NOMO-1 treated with DMSO at 0.1 percent for 48 hours (cell line): ENCODE measurements around the gene YDJC.
A peak's percentile ranks its signal among the peaks of the same experiment; 100 is the strongest.
"Not testable (repeated sequence)": the region's sequence is repeated elsewhere in the genome, so short reads cannot be mapped to it uniquely, and the experiment has no call there.

Experiments
- DNase-seq: peaks from one replicate; lab custom pipeline; 2025; ENCODE audit not compliant: unreplicated experiment; lab: John Stamatoyannopoulos, UW

YDJC gene

GRCh38 chr22:21632931-21633330 is 3.1 kb upstream of the YDJC start:
- no peak for DNase-seq

- peak; percentile 91 for DNase-seq
Observed at GRCh38 chr22:21632237-21632895, 2.5 kb upstream of the YDJC start, which contains the start of gene CCDC116. CCDC116 (plus strand) TSS chr22:21632760; CDS start chr22:21633182, 422 bp downstream.

DNA sequence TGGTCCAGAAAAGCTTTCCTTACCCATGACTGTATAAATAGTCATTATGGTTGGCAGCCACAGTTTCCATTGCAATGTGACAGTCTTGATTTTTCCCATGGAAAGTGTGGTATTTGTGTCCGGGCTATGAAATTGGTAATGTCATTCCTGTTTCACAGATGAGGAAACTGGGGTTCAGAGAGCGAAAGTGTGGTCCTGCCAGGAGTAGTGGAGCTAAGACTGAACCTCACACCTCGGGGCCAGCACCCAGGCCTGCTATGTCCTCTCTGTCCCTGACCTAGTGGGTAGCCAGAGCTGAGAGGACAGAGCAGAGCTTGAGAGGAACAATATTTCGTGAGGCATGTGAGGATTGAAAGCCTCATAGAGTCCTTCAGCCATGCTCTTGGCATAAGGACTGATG is 1.2 kb upstream of the YDJC start:
- no peak for DNase-seq

GRCh38 chr22:21628386-21629254 is 1.2 kb downstream of the YDJC start:
- DNase-seq, result no peak

DNA sequence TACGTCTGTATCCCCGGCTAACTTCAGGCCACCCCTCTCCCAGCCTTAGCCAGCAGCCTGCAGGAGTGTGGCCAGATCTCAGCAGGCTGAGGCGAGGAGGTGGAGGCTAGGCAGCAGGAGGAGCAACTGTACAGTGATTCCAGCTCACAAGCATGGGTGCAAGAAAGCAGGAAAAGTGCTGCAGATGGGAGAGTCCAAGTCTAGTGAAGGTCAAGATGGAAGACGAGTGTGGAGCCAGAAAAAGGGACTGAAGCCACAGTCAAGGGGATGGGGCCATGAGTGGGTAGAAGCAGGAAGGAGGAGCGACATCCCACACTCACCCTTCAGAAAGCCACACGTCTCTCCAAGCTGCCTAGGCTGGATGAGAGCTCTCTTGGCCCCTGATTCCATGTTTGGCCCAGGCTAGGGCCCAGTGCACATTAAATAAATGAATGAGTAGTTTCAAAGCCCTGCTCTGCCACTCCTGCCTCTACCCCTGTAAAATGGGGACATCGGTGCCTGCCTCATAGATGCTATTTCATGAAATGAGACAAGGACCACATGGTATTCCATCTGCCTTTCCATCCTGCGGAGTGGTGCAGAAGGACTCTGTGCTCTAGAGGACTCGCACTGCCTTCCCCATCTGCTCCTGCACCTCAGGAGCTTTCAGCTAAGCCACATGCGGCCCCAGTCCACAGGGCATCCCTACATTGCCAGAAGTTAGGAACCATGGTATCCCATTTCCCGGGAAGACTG is 2.9 kb downstream of the YDJC start:
- DNase-seq, result no peak

- DNase-seq, result no peak
Observed at GRCh38 chr22:21626073-21626734, 3.6 kb downstream of the YDJC start.

DNA sequence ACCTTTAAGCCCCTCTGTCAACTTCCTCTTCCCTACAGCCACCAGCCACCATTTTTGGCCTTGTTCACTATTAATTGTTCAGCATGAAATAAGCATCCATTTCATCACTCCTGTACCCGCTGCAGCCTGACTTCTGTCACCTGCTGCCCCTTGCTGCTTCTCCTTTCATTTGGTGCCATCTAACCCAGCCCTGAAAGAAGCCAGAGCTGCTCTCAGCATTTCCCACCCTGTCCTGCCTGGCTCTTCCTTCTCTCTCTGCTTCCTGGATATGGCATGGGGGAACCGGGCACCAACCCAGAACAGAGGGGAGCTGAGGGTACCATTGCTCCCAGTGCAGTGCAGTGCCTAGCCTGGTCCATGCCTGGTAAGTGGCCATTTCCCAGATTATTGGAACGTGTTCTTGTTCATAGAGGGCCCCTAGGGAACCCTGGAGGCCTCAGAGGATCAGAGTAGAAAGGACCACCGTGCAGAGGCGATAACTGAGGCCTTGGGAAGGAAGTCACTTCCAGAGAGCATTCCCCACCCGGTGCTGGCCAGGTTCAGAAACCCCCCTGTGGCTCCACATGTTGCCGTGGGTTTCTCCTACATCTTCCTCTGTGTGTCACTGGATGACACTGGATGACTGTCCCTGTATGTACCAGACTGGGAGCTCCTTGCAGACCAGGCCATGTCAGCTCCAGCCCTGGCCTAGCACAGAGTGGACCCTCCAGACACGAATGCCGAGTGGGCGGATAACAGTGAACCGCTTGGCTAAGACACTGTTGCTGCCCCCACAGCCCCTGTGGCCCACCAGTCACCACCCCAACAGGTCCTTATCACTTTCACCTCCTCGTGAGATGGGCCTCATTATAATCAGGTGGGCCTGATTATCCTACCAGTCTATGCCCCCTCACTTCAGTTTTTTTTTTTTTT is 4.7 kb downstream of the YDJC start:
- DNase-seq, result peak; percentile 73

DNA sequence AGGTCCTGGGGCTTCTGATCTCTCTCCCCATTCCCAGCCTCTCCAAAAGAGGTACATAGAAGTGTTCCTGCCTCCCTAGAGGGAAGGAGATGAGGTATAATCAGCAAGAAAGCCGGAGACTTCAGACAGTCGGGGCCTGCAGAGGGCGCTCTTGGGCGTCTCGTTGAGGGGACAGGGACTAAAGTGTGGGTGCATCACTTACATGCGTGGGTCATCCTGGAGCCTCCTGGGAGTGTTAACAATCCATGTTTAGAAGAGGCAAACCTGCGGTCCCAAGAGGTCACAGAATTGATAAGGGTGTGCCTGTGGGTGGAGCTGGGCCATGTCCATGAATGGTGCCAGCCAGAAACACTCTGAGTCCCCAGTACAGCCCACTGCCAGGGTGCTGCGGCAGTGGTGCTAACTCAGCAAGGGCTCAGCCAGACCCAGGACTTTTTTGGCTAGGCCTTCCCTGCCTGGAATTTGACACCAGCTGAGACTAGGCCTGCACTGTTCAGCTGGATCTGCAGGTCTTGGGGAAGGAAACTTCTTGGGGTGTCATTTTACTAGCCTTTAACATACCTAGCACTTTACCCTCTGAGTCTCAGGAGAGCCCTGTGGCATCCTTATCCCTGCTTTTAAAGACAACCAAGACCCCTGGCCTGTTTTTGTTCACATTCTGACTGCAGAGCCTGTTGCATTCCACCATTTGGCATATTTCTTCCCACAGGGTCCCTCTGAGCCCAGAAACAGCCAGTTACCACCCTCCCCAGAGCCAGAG is 5.5 kb downstream of the YDJC start:
- no peak for DNase-seq

GRCh38 chr22:21623648-21623970 is 6.2 kb downstream of the YDJC start:
- DNase-seq, result no peak

GRCh38 chr22:21622919-21623647 is 6.7 kb downstream of the YDJC start:
- no peak for DNase-seq

DNA sequence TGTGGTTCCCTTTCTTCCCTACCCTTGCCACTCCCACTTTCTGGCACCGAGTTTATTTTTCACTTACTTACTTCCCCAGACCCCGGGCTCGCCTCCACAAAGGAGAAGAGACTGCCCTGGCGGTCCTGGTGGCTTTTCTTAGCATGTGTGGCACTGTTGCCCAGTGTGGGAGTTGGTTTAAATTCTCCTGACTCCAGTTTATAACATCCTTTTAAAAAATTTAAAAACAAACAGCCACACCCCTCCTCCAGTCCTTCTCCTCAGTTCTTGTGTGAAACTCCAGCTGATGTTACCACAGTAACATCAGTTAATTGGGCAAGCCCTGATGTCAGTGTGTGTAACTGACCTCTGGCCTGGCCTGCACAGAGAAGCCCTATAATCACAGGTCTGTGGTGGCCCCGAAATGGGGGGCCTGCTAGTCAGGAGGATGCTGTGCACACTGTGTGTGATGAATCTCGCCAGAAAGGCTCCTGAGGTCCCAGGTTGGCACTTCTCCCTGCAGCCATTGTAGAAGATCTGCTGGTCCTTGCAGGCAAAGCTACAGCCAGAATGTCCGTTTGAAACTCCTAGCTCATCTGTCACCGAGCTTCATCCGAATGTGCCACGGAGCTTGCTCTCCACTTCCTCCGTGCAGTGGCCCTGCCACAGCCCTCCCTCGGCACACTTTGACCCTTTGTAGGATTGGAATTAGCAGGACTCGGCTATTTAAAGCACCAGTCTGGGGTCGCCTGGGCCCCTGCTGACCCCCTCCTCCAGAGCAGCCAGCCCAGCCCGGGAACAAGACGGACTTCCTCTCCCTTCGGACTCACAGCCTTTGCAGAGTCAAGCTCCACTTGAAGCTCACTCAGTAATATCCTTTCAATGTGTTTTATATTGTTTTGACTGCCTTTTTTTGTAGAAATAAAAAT is 7.6 kb downstream of the YDJC start:
- DNase-seq, result peak; percentile 51

DNA sequence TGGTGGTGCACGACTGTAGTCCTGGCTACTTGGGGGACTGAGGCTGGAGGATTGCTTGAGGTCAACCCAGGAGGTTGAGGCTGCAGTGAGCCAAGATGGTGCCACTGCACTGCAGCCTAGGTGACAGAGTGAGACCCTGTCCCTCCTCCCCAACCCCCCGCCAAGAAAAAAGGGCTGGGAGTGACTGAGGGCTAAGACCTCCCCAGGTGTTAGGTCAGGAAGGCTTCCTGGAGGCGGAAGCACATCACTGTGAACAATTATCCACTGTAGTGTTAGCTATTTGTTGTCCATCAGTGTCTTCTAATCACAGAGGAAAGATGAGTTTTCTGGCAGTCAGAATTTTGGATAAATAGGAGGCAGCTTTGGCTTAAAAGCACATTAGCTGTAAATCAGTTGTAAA is 8.8 kb downstream of the YDJC start:
- no peak for DNase-seq

DNA sequence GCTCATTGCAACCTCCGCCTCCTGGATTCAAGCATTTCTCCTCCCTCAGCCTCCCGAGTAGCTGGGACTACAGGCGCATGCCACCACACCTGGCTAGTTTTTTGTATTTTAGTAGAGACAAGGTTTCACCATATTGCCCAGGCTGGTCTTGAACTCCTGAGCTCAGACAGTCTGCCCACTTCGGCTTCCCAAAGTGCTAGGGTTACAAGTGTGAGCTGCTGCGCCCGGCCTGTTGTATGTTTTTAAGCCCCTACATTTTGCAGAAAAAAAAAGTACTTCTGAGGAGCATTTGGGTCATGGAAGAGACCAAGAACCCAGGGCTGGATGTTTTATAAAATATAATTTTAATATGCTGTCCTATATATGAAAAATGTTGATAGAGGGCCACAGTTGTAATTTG is 12.5 kb downstream of the YDJC start:
- not testable (repeated sequence) for DNase-seq

DNA sequence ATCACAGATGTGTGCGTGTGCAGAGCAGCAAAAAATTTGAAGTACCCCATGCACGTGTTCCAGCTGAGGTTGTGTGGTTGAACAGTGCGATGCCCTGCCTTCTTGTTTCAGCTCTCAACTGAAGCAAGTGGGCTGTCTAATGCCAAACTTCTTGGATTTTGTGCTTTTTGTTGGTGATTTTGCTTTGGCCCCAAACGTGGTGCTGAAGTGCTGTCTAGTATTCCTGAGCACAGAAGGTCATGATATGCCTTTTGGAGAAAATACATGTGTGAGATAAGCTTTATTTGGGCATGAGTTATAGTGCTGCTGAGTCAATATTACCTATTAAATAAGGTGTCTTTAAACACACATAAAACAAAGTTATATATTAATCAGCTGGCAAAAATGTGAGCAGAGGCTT is 14.1 kb downstream of the YDJC start:
- no peak for DNase-seq

DNA sequence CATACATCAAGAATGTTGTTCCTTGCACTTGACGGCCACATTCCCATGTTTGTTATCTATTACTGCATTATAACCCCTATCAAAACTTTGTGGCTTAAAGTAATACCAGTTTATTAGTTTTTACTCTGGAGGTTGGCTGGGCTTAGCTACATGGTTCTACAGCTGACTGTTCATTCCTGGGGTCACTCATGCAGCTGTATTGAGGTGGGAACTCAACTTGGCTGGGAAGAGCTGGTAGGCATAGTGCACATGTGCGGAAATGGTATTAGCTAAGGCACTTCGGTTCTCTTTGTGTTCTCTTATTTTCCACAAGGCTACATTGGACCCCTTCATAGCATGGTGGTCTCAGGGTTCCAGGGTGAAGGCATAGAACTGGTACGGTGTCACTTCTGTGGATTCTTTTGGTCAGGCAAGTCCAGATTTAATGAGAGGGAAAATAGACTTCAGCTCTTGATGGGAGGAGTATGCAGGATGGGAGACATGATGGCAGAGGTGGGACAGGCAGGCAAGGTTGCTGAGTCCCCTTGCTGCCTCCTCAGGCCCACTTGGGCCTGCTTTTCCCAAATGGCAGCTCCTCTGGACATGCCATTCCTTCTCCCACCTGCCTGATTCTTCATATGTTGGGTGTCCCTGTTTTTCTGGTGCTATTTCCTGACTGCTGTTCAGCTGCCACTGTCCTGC is 16.1 kb downstream of the YDJC start:
- no peak for DNase-seq

DNA sequence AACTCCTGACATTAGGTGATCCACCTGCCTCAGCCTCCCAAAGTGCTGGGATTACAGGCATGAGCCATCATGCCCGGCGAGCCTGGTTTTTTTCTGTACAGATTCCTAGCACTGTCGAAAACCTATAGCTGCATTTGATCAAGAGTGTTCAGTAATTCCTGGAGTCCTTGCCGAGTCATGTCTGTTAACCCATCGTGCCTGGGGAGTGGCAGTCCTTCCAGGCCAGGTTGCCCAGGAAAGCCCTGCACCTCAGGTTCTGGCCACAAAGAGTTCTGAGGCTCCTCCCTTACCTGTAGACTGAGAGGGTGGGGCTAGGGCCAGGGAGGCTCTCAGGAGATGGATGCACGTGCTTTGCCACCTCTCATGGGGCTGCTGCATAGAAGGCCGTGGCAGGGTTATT is 17.0 kb downstream of the YDJC start:
- no peak for DNase-seq

- DNase-seq, result no peak
Observed at GRCh38 chr22:21611210-21611977, 18.4 kb downstream of the YDJC start.
